Activated CD4-positive, alpha-beta T cell treated with anti-CD3 and anti-CD28 coated beads for 36 hours (primary cell): ENCODE data around the gene CSTF2T. TPM values are rescaled to one million over a fixed set of nuclear protein-coding genes. Genes with fewer than 3 reads are reported as not detected.
"Not testable (repeated sequence)": the region's sequence is repeated elsewhere in the genome, so short reads cannot be mapped to it uniquely, and the experiment has no call there.

Experiments used
- ATAC-seq: fragments of 200-7000 bp; cut with Tn5 transposase; one replicate; pipeline ENCODE4 v1.10.0; 2021; ENCODE audit warnings: mild to moderate bottlenecking, moderate library complexity
- CTCF ChIA-PET: fragments of 350-600 bp; sonication (Branson Sonifier 250); formaldehyde crosslinking; loops from one replicate; lab custom pipeline; 2021; ENCODE audit warnings: antibody characterized with exemption; lab: Charles Lee
- POLR2A ChIA-PET: fragments of 350-600 bp; sonication (Branson Sonifier 250); formaldehyde crosslinking; loops from one replicate; lab custom pipeline; 2021; ENCODE audit warnings: antibody characterized with exemption, inconsistent platforms; lab: Charles Lee
- DNase-seq: peaks from one replicate; pipeline ENCODE4 v3.0.0-alpha.2; 2020
- H3K27ac Mint-ChIP-seq: one replicate; pipeline ENCODE4 v1.8.0; 2021; ENCODE audit warnings: mixed read lengths
- H3K27me3 Mint-ChIP-seq: one replicate; pipeline ENCODE4 v1.8.0; 2021; ENCODE audit warnings: mixed read lengths
- H3K36me3 Mint-ChIP-seq: one replicate; pipeline ENCODE4 v1.8.0; 2021; ENCODE audit warnings: low read depth, mixed read lengths
- H3K4me1 Mint-ChIP-seq: one replicate; pipeline ENCODE4 v1.8.0; 2021; ENCODE audit warnings: mixed read lengths
- H3K4me3 Mint-ChIP-seq: one replicate; pipeline ENCODE4 v1.8.0; 2021; ENCODE audit warnings: mild to moderate bottlenecking, moderate library complexity, mixed read lengths
- H3K9me3 Mint-ChIP-seq: one replicate; pipeline ENCODE4 v1.8.0; 2021; ENCODE audit warnings: low read depth, mixed read lengths
- intact Hi-C, 2 experiments: fragments of 100-400 bp; cut with DNase I in 1 of 2; cut with micrococcal nuclease in 1 of 2; formaldehyde crosslinking; loops; one replicate each; pipeline versions ENCODE4 v1.14.2 to v1.15.1; 2022 to 2024; cut with DNase I, micrococcal nuclease
- total RNA-seq, 2 experiments: library from RNA; stranded (reverse); gene quantifications; one replicate each; pipeline ENCODE4 v1.2.3, GENCODE V29; 2021

The CSTF2T gene
- total RNA-seq, 2 experiments from 2014 or later, result 24.5 to 27.6 TPM

- Mint-ChIP-seq H3K4me1 (peaks cover 40% of the 10 kb centered on the region), H3K4me3 (peak overlapping the region; percentile 50), H3K27ac (peak overlapping the region; percentile 67), H3K36me3 (peaks cover 42% of the 10 kb centered on the region), H3K27me3 (no peaks in the 10 kb centered on the region), H3K9me3 (no peaks in the 10 kb centered on the region)
- ChIA-PET POLR2A (no interaction called here), CTCF (interaction anchor here (1.3 kb wide), 1 partner anchor 9 kb away, joined by 3 read pairs; no protein-coding TSS in a partner anchor)
- intact Hi-C loops, result loop anchor here (5.0 kb wide), 2 partner anchors 181 to 959 kb away; partner anchors contain the start of gene ASAH2B (in 1 of the 2)
- DNase-seq (no peak), ATAC-seq (no peak)
Observed at GRCh38 chr10:51696251-51696650, 3.1 kb downstream of the CSTF2T start.

- ATAC-seq (no peak), DNase-seq (no peak)
- H3K27ac Mint-ChIP-seq, result no peak overlapping the region
- H3K36me3 Mint-ChIP-seq, result peaks cover 40% of the 10 kb centered on the region
- H3K27me3 Mint-ChIP-seq, result no peaks in the 10 kb centered on the region
- no peaks in the 10 kb centered on the region for H3K9me3 Mint-ChIP-seq
- intact Hi-C loops, result no loop called here
- H3K4me3 Mint-ChIP-seq, result no peak overlapping the region
- H3K4me1 Mint-ChIP-seq, result peaks cover 33% of the 10 kb centered on the region
- POLR2A ChIA-PET, result no interaction called here
- CTCF ChIA-PET, result no interaction called here
Observed at GRCh38 chr10:51694086-51694768, 5.2 kb downstream of the CSTF2T start.

- CTCF ChIA-PET, result interaction anchor here (0.6 to 1.6 kb wide), 3 partner anchors 9 to 23 kb away, joined by 3 to 5 read pairs (median 3); no protein-coding TSS in a partner anchor
Observed at GRCh38 chr10:51691135-51691534, 8.3 kb downstream of the CSTF2T start.

GRCh38 chr10:51689536-51689935 is 9.9 kb downstream of the CSTF2T start:
- peaks cover 2% of the 10 kb centered on the region for H3K36me3 Mint-ChIP-seq
- ATAC-seq, result no peak
- H3K27ac Mint-ChIP-seq, result no peak overlapping the region
- H3K4me1 Mint-ChIP-seq, result no peaks in the 10 kb centered on the region
- no peak overlapping the region for H3K4me3 Mint-ChIP-seq
- intact Hi-C loops, result no loop called here
- ChIA-PET CTCF (no interaction called here), POLR2A (no interaction called here)
- DNase-seq, result no peak
- H3K9me3 Mint-ChIP-seq, result no peaks in the 10 kb centered on the region
- H3K27me3 Mint-ChIP-seq, result no peaks in the 10 kb centered on the region

More at GRCh38 chr10:51691135-51691534, 8.3 kb downstream of the CSTF2T start:
- H3K36me3 Mint-ChIP-seq, result peaks cover 16% of the 10 kb centered on the region
- intact Hi-C loops, result no loop called here
- no peak for ATAC-seq
- no peak for DNase-seq
- no peak overlapping the region for H3K27ac Mint-ChIP-seq
- H3K27me3 Mint-ChIP-seq, result no peaks in the 10 kb centered on the region
- POLR2A ChIA-PET, result no interaction called here
- H3K9me3 Mint-ChIP-seq, result no peaks in the 10 kb centered on the region
- no peak overlapping the region for H3K4me3 Mint-ChIP-seq
- peaks cover 13% of the 10 kb centered on the region for H3K4me1 Mint-ChIP-seq

- CTCF ChIA-PET, result interaction anchor here (0.6 kb wide), 1 partner anchor 21 kb away, joined by 3 read pairs; no protein-coding TSS in a partner anchor
- H3K4me1 Mint-ChIP-seq, intact Hi-C loops, POLR2A ChIA-PET, H3K36me3 Mint-ChIP-seq, H3K9me3 Mint-ChIP-seq, ATAC-seq, H3K27ac Mint-ChIP-seq, H3K4me3 Mint-ChIP-seq, DNase-seq, H3K27me3 Mint-ChIP-seq: not testable (repeated sequence)
Observed at GRCh38 chr10:51688826-51689225, 10.6 kb downstream of the CSTF2T start.

- ChIA-PET POLR2A (no interaction called here), CTCF (no interaction called here)
- Mint-ChIP-seq H3K4me3 (no peak overlapping the region), H3K9me3 (no peaks in the 10 kb centered on the region), H3K36me3 (peaks cover 2% of the 10 kb centered on the region), H3K27me3 (peaks cover 5% of the 10 kb centered on the region), H3K4me1 (no peaks in the 10 kb centered on the region), H3K27ac (no peak overlapping the region)
- no peak for DNase-seq
- intact Hi-C loops, result no loop called here
- no peak for ATAC-seq
Observed at GRCh38 chr10:51687296-51687695, 12.1 kb downstream of the CSTF2T start.

GRCh38 chr10:51685768-51686167 is 13.6 kb downstream of the CSTF2T start:
- ATAC-seq (no peak), DNase-seq (no peak)
- ChIA-PET CTCF (no interaction called here), POLR2A (no interaction called here)
- no peaks in the 10 kb centered on the region for H3K9me3 Mint-ChIP-seq
- intact Hi-C loops, result no loop called here
- H3K27me3 Mint-ChIP-seq, result peaks cover 7% of the 10 kb centered on the region
- H3K4me3 Mint-ChIP-seq, result no peak overlapping the region
- no peaks in the 10 kb centered on the region for H3K4me1 Mint-ChIP-seq
- H3K27ac Mint-ChIP-seq, result no peak overlapping the region
- H3K36me3 Mint-ChIP-seq, result peaks cover 2% of the 10 kb centered on the region

- ChIA-PET POLR2A (no interaction called here), CTCF (interaction anchor here (0.7 to 1.0 kb wide), 2 partner anchors 12 to 188 kb away, joined by 3 read pairs; no protein-coding TSS in a partner anchor)
- intact Hi-C loops, result no loop called here
- ATAC-seq, result no peak
- H3K4me3 Mint-ChIP-seq, result no peak overlapping the region
- H3K36me3 Mint-ChIP-seq, result no peaks in the 10 kb centered on the region
- DNase-seq, result no peak
- no peak overlapping the region for H3K27ac Mint-ChIP-seq
- peaks cover 14% of the 10 kb centered on the region for H3K27me3 Mint-ChIP-seq
- H3K9me3 Mint-ChIP-seq, result no peaks in the 10 kb centered on the region
- no peaks in the 10 kb centered on the region for H3K4me1 Mint-ChIP-seq
Observed at GRCh38 chr10:51683031-51683691, 16.2 kb downstream of the CSTF2T start.

GRCh38 chr10:51679841-51680240 is 19.6 kb downstream of the CSTF2T start:
- intact Hi-C loops, result no loop called here
- ChIA-PET CTCF (interaction anchor here (0.6 kb wide), 1 partner anchor 153 kb away, joined by 4 read pairs; no protein-coding TSS in a partner anchor), POLR2A (no interaction called here)
- no peak overlapping the region for H3K4me3 Mint-ChIP-seq
- no peak for ATAC-seq
- DNase-seq, result no peak
- peaks cover 17% of the 10 kb centered on the region for H3K27me3 Mint-ChIP-seq
- no peaks in the 10 kb centered on the region for H3K4me1 Mint-ChIP-seq
- no peaks in the 10 kb centered on the region for H3K9me3 Mint-ChIP-seq
- no peaks in the 10 kb centered on the region for H3K36me3 Mint-ChIP-seq
- no peak overlapping the region for H3K27ac Mint-ChIP-seq

- ATAC-seq, result no peak
- no peak overlapping the region for H3K27ac Mint-ChIP-seq
- H3K4me3 Mint-ChIP-seq, result no peak overlapping the region
- H3K4me1 Mint-ChIP-seq, result no peaks in the 10 kb centered on the region
- H3K36me3 Mint-ChIP-seq, result no peaks in the 10 kb centered on the region
- H3K27me3 Mint-ChIP-seq, result peaks cover 11% of the 10 kb centered on the region
- intact Hi-C loops, result no loop called here
- ChIA-PET CTCF (no interaction called here), POLR2A (no interaction called here)
- peaks cover 3% of the 10 kb centered on the region for H3K9me3 Mint-ChIP-seq
- no peak for DNase-seq
Observed at GRCh38 chr10:51675088-51675487, 24.3 kb downstream of the CSTF2T start.

GRCh38 chr10:51672039-51672535 is 27.3 kb downstream of the CSTF2T start:
- ChIA-PET CTCF (interaction anchor here (0.5 kb wide), 1 partner anchor 28 kb away, joined by 3 read pairs; no protein-coding TSS in a partner anchor), POLR2A (no interaction called here)
- DNase-seq (no peak), ATAC-seq (no peak)
- Mint-ChIP-seq H3K27ac (no peak overlapping the region), H3K4me1 (no peaks in the 10 kb centered on the region), H3K9me3 (peaks cover 3% of the 10 kb centered on the region), H3K4me3 (no peak overlapping the region), H3K36me3 (no peaks in the 10 kb centered on the region), H3K27me3 (peaks cover 5% of the 10 kb centered on the region)
- intact Hi-C loops, result no loop called here
